DMS79 (cell line): ENCODE data around the gene GRIN1.

Experiments
- DNase-seq: peaks from one replicate; lab custom pipeline; 2025; lab: John Stamatoyannopoulos, UW

Gene GRIN1

DNA sequence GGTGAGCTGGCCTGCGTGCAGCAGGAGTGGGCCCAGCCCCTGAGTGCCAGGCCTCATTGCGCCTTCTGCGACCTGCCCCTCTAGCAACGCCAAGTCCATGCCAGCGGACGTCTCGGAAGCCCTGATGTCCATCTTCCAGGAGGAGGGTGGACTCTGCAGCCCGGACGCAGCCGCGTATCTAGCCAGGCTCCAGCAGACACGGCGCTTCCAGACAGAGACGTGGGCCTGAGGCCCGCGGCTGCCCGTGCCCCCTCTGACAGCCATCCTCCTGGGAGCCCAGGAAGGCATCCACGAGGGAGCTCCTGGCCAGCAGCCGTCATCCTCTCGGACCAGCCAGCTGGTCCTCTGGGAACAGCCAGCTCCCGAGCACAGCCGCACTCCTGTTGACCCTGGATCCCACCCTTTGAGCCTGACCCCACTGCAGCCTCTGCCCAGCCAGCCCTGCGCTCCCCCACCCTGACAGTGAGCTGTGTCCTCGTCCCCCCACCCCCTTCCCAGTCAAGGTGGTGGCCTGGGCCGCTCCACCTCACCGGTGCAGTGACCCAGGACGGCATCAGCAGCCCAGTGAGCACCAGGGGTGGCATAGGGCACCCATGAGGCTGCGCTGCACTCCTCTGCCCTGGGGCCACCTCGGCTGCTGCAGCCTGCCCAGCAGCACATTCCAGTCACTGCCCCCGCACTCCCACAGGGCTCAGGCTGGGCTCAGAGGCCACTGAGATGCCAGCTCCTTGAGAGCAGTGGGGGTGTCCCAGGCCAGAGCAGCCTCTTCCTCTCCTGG, 77.4 kb downstream of the GRIN1 start:
- no peak for DNase-seq

DNA sequence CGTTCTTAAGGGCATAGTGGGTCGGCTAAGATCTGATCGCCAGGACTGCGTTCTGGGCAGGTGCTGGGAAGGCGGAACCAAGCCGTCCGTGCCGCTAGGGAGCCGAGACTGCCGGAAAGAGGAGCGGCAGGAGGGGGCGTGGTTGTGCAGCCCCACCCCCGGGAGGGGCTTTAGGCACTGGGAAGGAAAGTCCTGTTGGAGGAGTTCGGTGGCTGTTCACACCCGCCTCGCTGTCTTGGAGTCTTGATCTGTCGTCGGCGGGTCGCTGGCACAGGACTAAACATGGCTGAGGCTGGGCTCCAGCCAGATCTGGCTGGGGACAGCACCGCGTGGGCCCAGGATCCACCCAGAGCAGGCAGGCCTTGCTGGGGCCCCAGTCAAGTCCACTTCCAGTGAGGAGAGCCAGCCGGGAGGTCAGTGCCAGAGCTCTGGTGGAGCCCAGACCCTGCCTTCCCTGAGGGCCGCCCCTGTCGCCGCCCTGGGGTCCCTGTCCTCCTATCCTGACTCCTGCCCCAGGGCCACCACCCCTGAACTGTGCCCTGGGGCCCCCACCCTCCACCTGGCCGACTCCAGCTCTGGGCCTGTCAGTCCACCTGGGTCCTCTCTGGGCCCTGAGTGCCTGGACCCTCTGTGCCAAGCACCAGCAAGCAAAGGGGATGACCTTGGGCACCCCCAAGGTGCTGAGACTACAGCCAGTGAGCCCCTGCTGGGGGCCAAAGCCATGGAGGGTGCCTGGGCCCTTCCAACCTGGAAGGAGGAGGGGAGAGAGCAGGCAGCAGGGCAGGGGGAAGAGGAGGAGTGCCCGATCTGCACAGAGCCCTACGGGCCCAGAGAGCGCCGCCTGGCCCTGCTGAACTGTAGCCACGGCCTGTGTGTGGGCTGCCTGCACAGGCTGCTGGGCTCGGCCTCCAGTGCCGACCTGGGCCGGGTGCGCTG, 78.6 kb downstream of the GRIN1 start:
- DNase-seq = no peak

DNA sequence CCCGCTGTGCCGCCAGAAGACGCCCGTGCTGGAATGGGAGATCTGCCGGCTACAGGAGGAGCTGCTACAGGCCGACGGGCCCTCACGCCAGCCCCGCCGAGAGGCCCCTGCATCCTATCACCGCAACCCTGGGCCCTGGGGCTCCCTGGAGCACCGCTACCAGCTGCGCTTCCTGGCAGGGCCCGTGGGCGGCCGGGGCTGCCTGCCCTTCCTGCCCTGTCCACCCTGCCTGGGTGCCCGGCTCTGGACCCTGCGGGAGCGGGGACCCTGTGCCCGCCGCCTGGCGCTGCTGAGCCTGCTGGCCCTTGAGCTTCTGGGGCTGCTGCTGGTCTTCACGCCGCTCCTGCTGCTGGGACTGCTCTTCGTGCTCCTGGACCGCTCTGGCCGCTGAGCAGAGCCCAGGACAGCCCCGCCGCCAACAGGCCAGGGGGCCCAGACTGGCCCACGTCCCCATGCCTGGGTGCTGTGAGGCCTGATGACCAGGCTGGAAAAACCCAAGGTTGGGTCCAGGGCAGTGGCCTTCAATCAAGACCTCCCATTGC, 79.3 kb downstream of the GRIN1 start:
- no peak for DNase-seq
